ENCODE measurements around the gene CES3.

DNA sequence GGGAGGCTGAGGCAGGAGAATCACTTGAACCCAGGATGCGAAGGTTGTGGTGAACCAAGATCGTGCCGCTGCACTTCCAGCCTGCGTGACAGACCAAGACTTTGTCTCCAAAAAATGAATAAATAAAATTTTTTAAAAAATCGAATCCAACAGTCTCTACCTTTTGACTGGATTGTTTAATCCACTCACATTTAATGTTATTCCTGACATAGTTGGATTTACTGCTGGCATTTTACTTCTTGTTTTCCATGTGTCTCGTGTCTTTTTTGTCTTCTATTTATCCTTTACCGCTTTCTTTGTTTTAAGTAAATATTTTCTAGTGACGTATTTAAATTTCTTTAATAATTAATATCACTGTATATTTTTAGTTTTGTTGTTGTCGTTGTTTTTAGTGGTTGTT is 22.0 kb downstream of the CES3 start:
- TF ChIP-seq ZNF274 (IDR thresholded peaks at IDR 0.05; ENCODE audit: low read depth, low read length) (no peak), YY1 (IDR thresholded peaks at IDR 0.05; ENCODE audit: insufficient read depth, insufficient read length) (no peak), SUZ12 (IDR thresholded peaks at IDR 0.05; ENCODE audit: extremely low read depth, insufficient read depth, insufficient read length) (no peak)
